A172 (cell line): ENCODE data around the gene SAMMSON. TPM values are rescaled to one million over a fixed set of nuclear protein-coding genes. Genes with fewer than 3 reads are reported as not detected.
A peak's percentile ranks its signal among the peaks of the same experiment; 100 is the strongest.

Experiments
- DNase-seq: peaks from one replicate; pipeline ENCODE4 v3.0.0-alpha.2; 2015; ENCODE audit warnings: low spot score
- total RNA-seq: library from RNA; depleted of rRNA; stranded (reverse); fragments of >200 nt; shearing (Covaris generic); gene quantifications from 2 replicates; pipeline ENCODE4 v1.2.3, GENCODE V29; 2014; rRNA removed

The SAMMSON gene
- 0.12 and 0.84 TPM in 2 replicates for total RNA-seq

GRCh38 chr3:69999140-70000027 lies at the start of gene SAMMSON:
TSS of gene SAMMSON (plus strand) at chr3:69999733.
- peak; percentile 88 for DNase-seq

- DNase-seq = no peak
Observed at GRCh38 chr3:69951616-69952015, 47.9 kb upstream of the SAMMSON start.

- no peak for DNase-seq
Observed at GRCh38 chr3:69959581-69959980, 40.0 kb upstream of the SAMMSON start.

- no peak for DNase-seq
Observed at GRCh38 chr3:69961706-69962439, 37.7 kb upstream of the SAMMSON start.

GRCh38 chr3:69963643-69964042 lies 35.9 kb upstream of the SAMMSON start:
- no peak for DNase-seq

- DNase-seq = no peak
Observed at GRCh38 chr3:69967156-69967555, 32.4 kb upstream of the SAMMSON start.

GRCh38 chr3:69970827-69971226 lies 28.7 kb upstream of the SAMMSON start:
- DNase-seq = no peak

GRCh38 chr3:69972672-69973071 lies 26.9 kb upstream of the SAMMSON start:
- DNase-seq = no peak

GRCh38 chr3:69976021-69976420 lies 23.5 kb upstream of the SAMMSON start:
- no peak for DNase-seq

- DNase-seq = no peak
Observed at GRCh38 chr3:69983546-69984265, 15.8 kb upstream of the SAMMSON start.

GRCh38 chr3:69985266-69985665 lies 14.3 kb upstream of the SAMMSON start:
- DNase-seq = no peak

- DNase-seq = no peak
Observed at GRCh38 chr3:69986419-69986818, 13.1 kb upstream of the SAMMSON start.

GRCh38 chr3:69987833-69988232 lies 11.7 kb upstream of the SAMMSON start:
- DNase-seq = no peak

GRCh38 chr3:69993757-69994156 lies 5.8 kb upstream of the SAMMSON start:
- no peak for DNase-seq

- DNase-seq = no peak
Observed at GRCh38 chr3:69994919-69995318, 4.6 kb upstream of the SAMMSON start.

GRCh38 chr3:69997631-69998307 lies 1.8 kb upstream of the SAMMSON start:
- DNase-seq = no peak

- DNase-seq = peak; percentile 6
Observed at GRCh38 chr3:69998759-69999139, 784 bp upstream of the SAMMSON start.

GRCh38 chr3:70000028-70000410 lies 486 bp downstream of the SAMMSON start:
- peak; percentile 13 for DNase-seq

- peak; percentile 22 for DNase-seq
Observed at GRCh38 chr3:70000563-70001081, 1.1 kb downstream of the SAMMSON start.

- no peak for DNase-seq
Observed at GRCh38 chr3:70003119-70003518, 3.6 kb downstream of the SAMMSON start.

GRCh38 chr3:70006089-70006488 lies 6.6 kb downstream of the SAMMSON start:
- no peak for DNase-seq
